ENCODE data around the gene RFPL3.

GRCh38 chr22:32348031-32348611 lies 9.5 kb upstream of the RFPL3 start:
- TF ChIP-seq, protein P1, sequence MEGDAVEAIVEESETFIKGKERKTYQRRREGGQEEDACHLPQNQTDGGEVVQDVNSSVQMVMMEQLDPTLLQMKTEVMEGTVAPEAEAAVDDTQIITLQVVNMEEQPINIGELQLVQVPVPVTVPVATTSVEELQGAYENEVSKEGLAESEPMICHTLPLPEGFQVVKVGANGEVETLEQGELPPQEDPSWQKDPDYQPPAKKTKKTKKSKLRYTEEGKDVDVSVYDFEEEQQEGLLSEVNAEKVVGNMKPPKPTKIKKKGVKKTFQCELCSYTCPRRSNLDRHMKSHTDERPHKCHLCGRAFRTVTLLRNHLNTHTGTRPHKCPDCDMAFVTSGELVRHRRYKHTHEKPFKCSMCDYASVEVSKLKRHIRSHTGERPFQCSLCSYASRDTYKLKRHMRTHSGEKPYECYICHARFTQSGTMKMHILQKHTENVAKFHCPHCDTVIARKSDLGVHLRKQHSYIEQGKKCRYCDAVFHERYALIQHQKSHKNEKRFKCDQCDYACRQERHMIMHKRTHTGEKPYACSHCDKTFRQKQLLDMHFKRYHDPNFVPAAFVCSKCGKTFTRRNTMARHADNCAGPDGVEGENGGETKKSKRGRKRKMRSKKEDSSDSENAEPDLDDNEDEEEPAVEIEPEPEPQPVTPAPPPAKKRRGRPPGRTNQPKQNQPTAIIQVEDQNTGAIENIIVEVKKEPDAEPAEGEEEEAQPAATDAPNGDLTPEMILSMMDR (IDR thresholded peaks at IDR 0.05), result no peak
- TF ChIP-seq POLR2A (IDR thresholded peaks at IDR 0.05), result no peak
- no peak for TF ChIP-seq EP300 (IDR thresholded peaks at IDR 0.05)
- TF ChIP-seq POLR2AphosphoS5 (IDR thresholded peaks at IDR 0.05), result no peak
